SK-N-MC (cell line): ENCODE measurements around the gene POM121L2.
"Not testable (repeated sequence)": the region's sequence is repeated elsewhere in the genome, so short reads cannot be mapped to it uniquely, and the experiment has no call there.

ENCODE experiments used
- DNase-seq: peaks from one replicate; pipeline ENCODE4 v3.0.0-alpha.2; 2011; ENCODE audit warnings: low read depth, low spot score
- H3K27ac ChIP-seq: fragments of 200-600 bp; sonication (generic); 2 replicates; pipeline ENCODE4 v1.5.1; 2016; ENCODE audit warnings: mixed run types
- H3K36me3 ChIP-seq: fragments of 200-600 bp; sonication (generic); 2 replicates; pipeline ENCODE4 v1.6.1; 2017; ENCODE audit warnings: antibody characterized with exemption, low read length, mixed read lengths; ENCODE audit not compliant: insufficient read depth
- H3K4me3 ChIP-seq: fragments of 200-600 bp; sonication (generic); 2 replicates; pipeline ENCODE4 v1.5.1; 2016
- H3K9ac ChIP-seq: fragments of 200-600 bp; sonication (generic); 2 replicates; pipeline ENCODE4 v1.8.0; 2017; ENCODE audit warnings: mixed run types, mixed read lengths; ENCODE audit not compliant: insufficient read length
- H3K9me3 ChIP-seq: fragments of 200-600 bp; sonication (generic); 2 replicates; pipeline ENCODE4 v1.6.1; 2017; ENCODE audit warnings: low read depth, mild to moderate bottlenecking, antibody characterized with exemption, low read length, moderate library complexity, mixed read lengths
- EZH2 ChIP-seq: fragments of 200-600 bp; sonication (generic); IDR thresholded peaks from one replicate; pipeline ENCODE4 v1.6.1; 2017; ENCODE audit warnings: antibody characterized with exemption
- FOXP2 ChIP-seq: optimal IDR thresholded peaks from 2 replicates; pipeline ENCODE3; 2011; ENCODE audit warnings: mild to moderate bottlenecking, moderate library complexity; ENCODE audit not compliant: insufficient read depth; ENCODE audit errors: extremely low read length, control extremely low read depth
- POLR2AphosphoS5 ChIP-seq: IDR thresholded peaks from 2 replicates; pipeline ENCODE4 v1.6.1; 2012; ENCODE audit warnings: mild to moderate bottlenecking, low read depth, low read length, borderline replicate concordance

POM121L2 gene

GRCh38 chr6:27273783-27274182 is 38.3 kb downstream of the POM121L2 start:
- Histone ChIP-seq H3K9me3 (no peaks in the 10 kb centered on the region), H3K36me3 (no peaks in the 10 kb centered on the region), H3K9ac (no peak overlapping the region), H3K4me3 (no peak overlapping the region), H3K27ac (no peak overlapping the region)
- TF ChIP-seq FOXP2 (no peak), EZH2 (no peak), POLR2AphosphoS5 (no peak)
- no peak for DNase-seq

- TF ChIP-seq EZH2: no peak
- TF ChIP-seq POLR2AphosphoS5: no peak
- TF ChIP-seq FOXP2: no peak
- Histone ChIP-seq H3K9ac (no peak overlapping the region), H3K36me3 (no peaks in the 10 kb centered on the region), H3K27ac (no peak overlapping the region), H3K9me3 (no peaks in the 10 kb centered on the region), H3K4me3 (no peak overlapping the region)
- no peak for DNase-seq
These were observed 43.3 kb downstream of the POM121L2 start for GRCh38 chr6:27268803-27269202.

- no peaks in the 10 kb centered on the region for H3K9me3 ChIP-seq
- DNase-seq: no peak
- H3K36me3 ChIP-seq: no peaks in the 10 kb centered on the region
- H3K4me3 ChIP-seq: no peak overlapping the region
- no peak overlapping the region for H3K9ac ChIP-seq
- TF ChIP-seq EZH2 (no peak), POLR2AphosphoS5 (no peak), FOXP2 (no peak)
- H3K27ac ChIP-seq: no peak overlapping the region
These were observed 44.1 kb downstream of the POM121L2 start for GRCh38 chr6:27267857-27268434.

DNA sequence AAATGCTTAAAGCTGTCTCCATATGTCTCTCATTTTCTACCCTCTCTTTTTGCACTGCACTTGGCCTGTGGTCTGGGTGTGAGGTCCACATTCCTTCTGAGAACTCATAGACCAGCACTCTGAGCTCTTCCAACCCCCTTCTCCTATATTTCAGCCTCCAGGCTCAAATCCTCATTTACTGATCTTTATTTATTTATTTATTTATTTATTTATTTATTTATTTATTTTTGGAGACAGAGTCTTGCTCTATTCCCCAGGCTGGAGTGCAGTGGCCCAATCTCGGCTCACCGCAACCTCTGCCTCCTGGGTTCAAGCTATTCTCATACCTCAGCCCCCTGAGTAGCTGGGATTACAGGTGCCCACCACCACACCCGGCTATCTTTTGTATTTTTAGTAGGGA is 45.1 kb downstream of the POM121L2 start:
- not testable (repeated sequence) for H3K9ac ChIP-seq, H3K27ac ChIP-seq, H3K4me3 ChIP-seq, H3K9me3 ChIP-seq, DNase-seq, H3K36me3 ChIP-seq

DNA sequence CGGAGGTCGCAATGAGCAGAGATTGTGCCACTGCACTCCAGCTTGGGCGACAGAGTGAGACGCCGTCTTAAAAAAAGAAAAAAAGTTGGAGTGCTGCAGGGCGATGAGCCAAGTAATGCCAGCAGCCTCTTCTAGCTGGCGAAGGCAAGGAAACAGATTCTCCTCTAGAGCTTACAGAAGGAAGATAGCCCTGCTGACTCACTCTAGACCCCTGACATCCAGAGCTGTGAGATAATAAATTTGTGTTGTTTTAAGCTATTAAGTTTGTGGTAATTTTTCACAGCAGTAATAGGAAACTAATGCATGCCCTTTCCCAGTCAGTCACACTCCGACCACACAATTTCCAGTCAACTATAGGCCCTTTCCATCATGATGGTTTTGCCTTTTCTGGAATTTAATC is 48.2 kb downstream of the POM121L2 start:
- Histone ChIP-seq H3K4me3 (no peak overlapping the region), H3K9me3 (no peaks in the 10 kb centered on the region), H3K36me3 (no peaks in the 10 kb centered on the region), H3K9ac (no peak overlapping the region), H3K27ac (no peak overlapping the region)
- TF ChIP-seq POLR2AphosphoS5: no peak
- TF ChIP-seq FOXP2: no peak
- TF ChIP-seq EZH2: no peak
- DNase-seq: no peak

GRCh38 chr6:27260836-27261375 is 51.2 kb downstream of the POM121L2 start:
- TF ChIP-seq EZH2: no peak
- no peak for TF ChIP-seq POLR2AphosphoS5
- no peak for TF ChIP-seq FOXP2
- H3K27ac ChIP-seq: no peak overlapping the region
- H3K9me3 ChIP-seq: no peaks in the 10 kb centered on the region
- no peaks in the 10 kb centered on the region for H3K36me3 ChIP-seq
- no peak for DNase-seq
- no peak overlapping the region for H3K4me3 ChIP-seq
- H3K9ac ChIP-seq: no peak overlapping the region

DNA sequence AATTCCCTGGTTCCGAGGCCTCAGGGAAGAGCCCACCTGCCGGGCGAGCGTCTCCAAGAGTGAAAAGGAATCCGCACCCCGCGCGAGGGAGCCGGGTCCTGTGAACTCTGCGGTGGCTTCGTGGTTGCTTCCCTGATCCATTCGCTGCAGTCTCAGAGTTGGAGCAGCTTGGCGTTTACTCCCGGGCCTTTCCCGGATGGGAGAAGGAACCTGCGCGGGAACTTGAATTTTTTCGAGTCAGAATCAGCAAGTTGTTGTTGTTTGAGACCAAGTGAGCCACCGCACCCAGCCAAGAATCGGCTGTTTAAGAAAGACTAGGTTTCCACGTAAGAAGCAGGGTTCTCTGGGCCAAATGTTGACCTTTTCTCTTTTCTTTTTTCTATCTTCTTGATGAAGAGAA is 51.7 kb downstream of the POM121L2 start:
- Histone ChIP-seq H3K9ac (no peak overlapping the region), H3K27ac (no peak overlapping the region), H3K4me3 (no peak overlapping the region), H3K9me3 (no peaks in the 10 kb centered on the region), H3K36me3 (no peaks in the 10 kb centered on the region)
- DNase-seq: no peak
- no peak for TF ChIP-seq FOXP2
- TF ChIP-seq EZH2: no peak
- TF ChIP-seq POLR2AphosphoS5: no peak
